ENCODE results near the gene PRSS22.

DNA sequence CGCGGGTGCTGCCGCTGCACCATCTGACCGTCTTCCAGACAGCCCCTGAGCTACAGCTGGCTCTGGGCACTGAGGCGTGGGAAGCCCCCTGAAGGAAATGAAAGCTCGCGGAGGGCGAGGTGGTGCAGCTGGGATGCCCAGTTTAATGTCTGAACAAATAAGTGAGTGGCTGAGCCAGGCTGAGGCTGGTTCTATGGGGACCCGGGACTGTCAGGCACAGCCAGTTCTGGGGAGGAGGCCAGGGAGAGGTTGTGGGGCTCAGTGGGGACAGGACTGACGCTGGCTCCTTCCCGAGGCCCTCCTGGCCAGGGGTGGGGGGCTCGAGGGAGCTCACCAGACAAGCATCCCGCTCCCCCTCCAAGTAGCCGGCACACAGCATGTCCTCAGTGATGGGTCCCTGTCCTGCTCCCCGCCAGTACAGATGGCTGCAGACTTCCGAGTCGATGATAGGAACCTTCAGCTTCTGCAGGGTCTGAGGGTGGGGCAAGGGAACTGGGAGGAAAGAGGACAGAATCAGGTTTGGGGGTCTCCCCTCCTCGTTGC lies 4.4 kb downstream of the PRSS22 start:
- TF ChIP-seq, protein P1, sequence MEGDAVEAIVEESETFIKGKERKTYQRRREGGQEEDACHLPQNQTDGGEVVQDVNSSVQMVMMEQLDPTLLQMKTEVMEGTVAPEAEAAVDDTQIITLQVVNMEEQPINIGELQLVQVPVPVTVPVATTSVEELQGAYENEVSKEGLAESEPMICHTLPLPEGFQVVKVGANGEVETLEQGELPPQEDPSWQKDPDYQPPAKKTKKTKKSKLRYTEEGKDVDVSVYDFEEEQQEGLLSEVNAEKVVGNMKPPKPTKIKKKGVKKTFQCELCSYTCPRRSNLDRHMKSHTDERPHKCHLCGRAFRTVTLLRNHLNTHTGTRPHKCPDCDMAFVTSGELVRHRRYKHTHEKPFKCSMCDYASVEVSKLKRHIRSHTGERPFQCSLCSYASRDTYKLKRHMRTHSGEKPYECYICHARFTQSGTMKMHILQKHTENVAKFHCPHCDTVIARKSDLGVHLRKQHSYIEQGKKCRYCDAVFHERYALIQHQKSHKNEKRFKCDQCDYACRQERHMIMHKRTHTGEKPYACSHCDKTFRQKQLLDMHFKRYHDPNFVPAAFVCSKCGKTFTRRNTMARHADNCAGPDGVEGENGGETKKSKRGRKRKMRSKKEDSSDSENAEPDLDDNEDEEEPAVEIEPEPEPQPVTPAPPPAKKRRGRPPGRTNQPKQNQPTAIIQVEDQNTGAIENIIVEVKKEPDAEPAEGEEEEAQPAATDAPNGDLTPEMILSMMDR (IDR thresholded peaks at IDR 0.05) = no peak
- no peak for TF ChIP-seq POLR2A (IDR thresholded peaks at IDR 0.05)

All from testis (tissue), 2 donors.